HEK293 (cell line): ENCODE data around the gene CAND2.

ENCODE experiments used
- CTCF ChIA-PET: fragments of 350-600 bp; formaldehyde crosslinking; extraction: SDS; loops from one replicate; lab custom pipeline; 2021; ENCODE audit warnings: antibody characterized with exemption; lab: Yijun Ruan, JAX
- POLR2A ChIA-PET: fragments of 300-600 bp; formaldehyde crosslinking; extraction: SDS; loops from one replicate; lab custom pipeline; 2020; ENCODE audit warnings: antibody characterized with exemption, inconsistent platforms; lab: Yijun Ruan, JAX
- H3K27ac ChIP-seq: fragments of 200-500 bp; sonication (Bioruptor generic); 2 replicates; pipeline ENCODE4 v1.5.1; 2014; ENCODE audit warnings: low read depth, low read length, control low read depth, inconsistent platforms; ENCODE audit errors: extremely low read depth
- H3K36me3 ChIP-seq, 2 experiments: fragments of 200-500 bp in 1 of 2; sonication (Bioruptor generic) in 1 of 2; 1 replicate in 1 of 2; 2 replicates in 1 of 2; pipeline ENCODE4 v1.5.1; 2014 to 2017; ENCODE audit warnings: inconsistent platforms in 2 of 2, low read length in 2 of 2; ENCODE audit not compliant: control insufficient read depth in 2 of 2, insufficient read depth in 1 of 2
- H3K4me1 ChIP-seq: fragments of 200-500 bp; sonication (Bioruptor generic); 2 replicates; pipeline ENCODE4 v1.5.1; 2014; ENCODE audit warnings: mild to moderate bottlenecking, low read length, inconsistent platforms; ENCODE audit not compliant: control insufficient read depth, insufficient read depth
- H3K4me3 ChIP-seq: 2 replicates; pipeline ENCODE4 v1.5.1; 2011; ENCODE audit warnings: low read depth, mild to moderate bottlenecking, control low read depth, low read length, moderate library complexity
- H3K9me3 ChIP-seq: fragments of 200-500 bp; sonication (Bioruptor generic); 2 replicates; pipeline ENCODE4 v1.5.1; 2014; ENCODE audit warnings: low read depth, low read length, inconsistent platforms; ENCODE audit not compliant: control insufficient read depth, insufficient read depth
- GLIS2 ChIP-seq: fragments of 450-650 bp; formaldehyde crosslinking; IDR thresholded peaks from 2 replicates; pipeline ENCODE4 v1.5.1; 2016; ENCODE audit warnings: missing biosample characterization, missing genetic modification characterization
- PRDM1 ChIP-seq: fragments of 450-650 bp; formaldehyde crosslinking; IDR thresholded peaks from 2 replicates; pipeline ENCODE4; 2016; ENCODE audit warnings: missing biosample characterization, missing genetic modification characterization
- YY2 ChIP-seq: fragments of 450-650 bp; formaldehyde crosslinking; IDR thresholded peaks from 2 replicates; pipeline ENCODE4 v1.5.1; 2016; ENCODE audit warnings: missing biosample characterization, missing genetic modification characterization
- ZBTB17 ChIP-seq: fragments of 450-650 bp; formaldehyde crosslinking; IDR thresholded peaks from 2 replicates; pipeline ENCODE4 v1.5.1; 2016; ENCODE audit warnings: missing biosample characterization, missing genetic modification characterization
- ZBTB20 ChIP-seq: fragments of 450-650 bp; formaldehyde crosslinking; IDR thresholded peaks from 2 replicates; pipeline ENCODE4 v1.5.1; 2016; ENCODE audit warnings: missing biosample characterization, missing genetic modification characterization
- ZNF155 ChIP-seq: fragments of 450-650 bp; formaldehyde crosslinking; IDR thresholded peaks from 2 replicates; pipeline ENCODE4 v1.5.1; 2016; ENCODE audit warnings: missing biosample characterization, missing genetic modification characterization
- ZNF157 ChIP-seq: fragments of 450-650 bp; formaldehyde crosslinking; IDR thresholded peaks from 2 replicates; pipeline ENCODE4 v1.5.1; 2016; ENCODE audit warnings: missing biosample characterization, missing genetic modification characterization
- ZNF16 ChIP-seq: fragments of 450-650 bp; formaldehyde crosslinking; IDR thresholded peaks from 2 replicates; pipeline ENCODE4 v1.5.1; 2016; ENCODE audit warnings: low read depth, missing biosample characterization, missing genetic modification characterization
- ZNF24 ChIP-seq: fragments of 450-650 bp; formaldehyde crosslinking; IDR thresholded peaks from 2 replicates; pipeline ENCODE4 v1.5.1; 2016; ENCODE audit warnings: missing biosample characterization, missing genetic modification characterization
- ZNF266 ChIP-seq: fragments of 450-650 bp; formaldehyde crosslinking; IDR thresholded peaks from 2 replicates; pipeline ENCODE4 v1.5.1; 2016; ENCODE audit warnings: missing biosample characterization, missing genetic modification characterization, low read depth
- ZNF354C ChIP-seq: fragments of 450-650 bp; formaldehyde crosslinking; IDR thresholded peaks from 2 replicates; pipeline ENCODE4 v1.5.1; 2016; ENCODE audit warnings: missing biosample characterization, missing genetic modification characterization, low read depth, borderline replicate concordance
- ZNF548 ChIP-seq: fragments of 450-650 bp; formaldehyde crosslinking; IDR thresholded peaks from 2 replicates; pipeline ENCODE4 v1.5.1; 2016; ENCODE audit warnings: missing biosample characterization, missing genetic modification characterization
- ZNF629 ChIP-seq: fragments of 450-650 bp; formaldehyde crosslinking; IDR thresholded peaks from 2 replicates; pipeline ENCODE4 v1.5.1; 2017; ENCODE audit warnings: missing biosample characterization, missing genetic modification characterization
- ZSCAN23 ChIP-seq: fragments of 450-650 bp; formaldehyde crosslinking; IDR thresholded peaks from 2 replicates; pipeline ENCODE4 v1.5.1; 2016; ENCODE audit warnings: missing biosample characterization, missing genetic modification characterization
- TF ChIP-seq, protein P1 (sequence below): fragments of 450-650 bp; formaldehyde crosslinking; conservative IDR thresholded peaks from 2 replicates; pipeline ENCODE4 v1.5.1; 2016; ENCODE audit warnings: low read depth, missing biosample characterization, missing genetic modification characterization
- TF ChIP-seq, protein P2 (sequence below): fragments of 450-650 bp; formaldehyde crosslinking; IDR thresholded peaks from 2 replicates; pipeline ENCODE4 v1.5.1; 2016; ENCODE audit warnings: missing biosample characterization, missing genetic modification characterization, low read depth
- TF ChIP-seq, protein P3 (sequence below): fragments of 450-650 bp; formaldehyde crosslinking; IDR thresholded peaks from 2 replicates; pipeline ENCODE4 v1.5.1; 2017; ENCODE audit warnings: missing biosample characterization, missing genetic modification characterization

The CAND2 gene

DNA sequence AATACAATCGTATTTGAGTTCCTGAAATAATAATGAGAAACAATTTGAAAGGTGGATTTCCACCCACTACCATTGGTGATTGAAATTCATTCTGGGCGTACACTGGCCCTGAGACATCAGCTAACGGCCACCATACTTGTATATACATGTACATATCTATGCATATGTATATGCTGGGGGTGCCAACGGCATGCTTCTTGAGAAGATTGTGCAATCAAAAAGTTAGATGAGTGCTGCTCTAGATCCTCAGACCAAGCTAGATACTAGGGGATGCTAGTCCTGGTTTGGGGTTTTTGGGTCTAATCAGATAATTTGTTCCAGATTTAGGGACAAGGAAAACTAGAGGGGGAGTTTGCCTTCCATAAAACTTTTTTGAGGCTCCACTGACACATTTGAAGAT, 40.3 kb upstream of the CAND2 start:
- TF ChIP-seq ZNF354C (tag by site-specific recombination) (no peak), ZNF155 (no peak), ZNF629 (tag by site-specific recombination) (no peak), ZNF548 (tag by site-specific recombination) (no peak), ZNF16 (no peak), ZNF266 (tag by site-specific recombination) (no peak)
- TF ChIP-seq, protein P1, sequence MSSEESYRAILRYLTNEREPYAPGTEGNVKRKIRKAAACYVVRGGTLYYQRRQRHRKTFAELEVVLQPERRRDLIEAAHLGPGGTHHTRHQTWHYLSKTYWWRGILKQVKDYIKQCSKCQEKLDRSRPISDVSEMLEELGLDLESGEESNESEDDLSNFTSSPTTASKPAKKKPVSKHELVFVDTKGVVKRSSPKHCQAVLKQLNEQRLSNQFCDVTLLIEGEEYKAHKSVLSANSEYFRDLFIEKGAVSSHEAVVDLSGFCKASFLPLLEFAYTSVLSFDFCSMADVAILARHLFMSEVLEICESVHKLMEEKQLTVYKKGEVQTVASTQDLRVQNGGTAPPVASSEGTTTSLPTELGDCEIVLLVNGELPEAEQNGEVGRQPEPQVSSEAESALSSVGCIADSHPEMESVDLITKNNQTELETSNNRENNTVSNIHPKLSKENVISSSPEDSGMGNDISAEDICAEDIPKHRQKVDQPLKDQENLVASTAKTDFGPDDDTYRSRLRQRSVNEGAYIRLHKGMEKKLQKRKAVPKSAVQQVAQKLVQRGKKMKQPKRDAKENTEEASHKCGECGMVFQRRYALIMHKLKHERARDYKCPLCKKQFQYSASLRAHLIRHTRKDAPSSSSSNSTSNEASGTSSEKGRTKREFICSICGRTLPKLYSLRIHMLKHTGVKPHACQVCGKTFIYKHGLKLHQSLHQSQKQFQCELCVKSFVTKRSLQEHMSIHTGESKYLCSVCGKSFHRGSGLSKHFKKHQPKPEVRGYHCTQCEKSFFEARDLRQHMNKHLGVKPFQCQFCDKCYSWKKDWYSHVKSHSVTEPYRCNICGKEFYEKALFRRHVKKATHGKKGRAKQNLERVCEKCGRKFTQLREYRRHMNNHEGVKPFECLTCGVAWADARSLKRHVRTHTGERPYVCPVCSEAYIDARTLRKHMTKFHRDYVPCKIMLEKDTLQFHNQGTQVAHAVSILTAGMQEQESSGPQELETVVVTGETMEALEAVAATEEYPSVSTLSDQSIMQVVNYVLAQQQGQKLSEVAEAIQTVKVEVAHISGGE (tag by site-specific recombination) = no peak
- TF ChIP-seq, protein P2, sequence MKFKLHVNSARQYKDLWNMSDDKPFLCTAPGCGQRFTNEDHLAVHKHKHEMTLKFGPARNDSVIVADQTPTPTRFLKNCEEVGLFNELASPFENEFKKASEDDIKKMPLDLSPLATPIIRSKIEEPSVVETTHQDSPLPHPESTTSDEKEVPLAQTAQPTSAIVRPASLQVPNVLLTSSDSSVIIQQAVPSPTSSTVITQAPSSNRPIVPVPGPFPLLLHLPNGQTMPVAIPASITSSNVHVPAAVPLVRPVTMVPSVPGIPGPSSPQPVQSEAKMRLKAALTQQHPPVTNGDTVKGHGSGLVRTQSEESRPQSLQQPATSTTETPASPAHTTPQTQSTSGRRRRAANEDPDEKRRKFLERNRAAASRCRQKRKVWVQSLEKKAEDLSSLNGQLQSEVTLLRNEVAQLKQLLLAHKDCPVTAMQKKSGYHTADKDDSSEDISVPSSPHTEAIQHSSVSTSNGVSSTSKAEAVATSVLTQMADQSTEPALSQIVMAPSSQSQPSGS (tag by site-specific recombination) = no peak
- Histone ChIP-seq H3K4me3 (no peak overlapping the region), H3K27ac (no peak overlapping the region), H3K36me3 (no peaks in the 10 kb centered on the region), H3K4me1 (peaks cover 6% of the 10 kb centered on the region), H3K9me3 (no peaks in the 10 kb centered on the region)
- ChIA-PET CTCF (no interaction called here), POLR2A (interaction anchor here (0.6 kb wide), 1 partner anchor 136 kb away, joined by 3 read pairs; no protein-coding TSS in a partner anchor)

DNA sequence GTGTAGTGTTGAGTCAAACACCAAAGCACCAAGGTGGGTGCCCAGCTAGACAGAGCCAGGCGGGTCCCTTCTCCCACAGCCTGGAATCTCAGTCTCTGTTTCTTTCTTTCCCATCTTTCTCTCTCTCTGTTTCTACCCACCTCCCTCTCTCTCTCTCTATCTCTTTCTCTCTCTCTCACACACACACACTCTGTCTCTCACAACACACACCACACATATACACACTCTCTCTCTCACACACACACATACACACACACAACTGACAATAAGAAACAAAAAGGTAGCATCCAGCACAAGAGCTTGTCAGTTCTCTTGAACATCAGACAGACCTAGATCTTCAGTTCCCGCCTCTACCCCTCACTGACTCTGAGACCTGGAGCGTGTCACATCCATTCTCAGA, 39.8 kb upstream of the CAND2 start:
- ChIA-PET POLR2A (interaction anchor here (0.6 kb wide), 1 partner anchor 136 kb away, joined by 3 read pairs; no protein-coding TSS in a partner anchor), CTCF (interaction anchor here (0.6 kb wide), 1 partner anchor 1715 kb away, joined by 3 read pairs; no protein-coding TSS in a partner anchor)
- H3K9me3 ChIP-seq = no peaks in the 10 kb centered on the region
- H3K4me3 ChIP-seq = no peak overlapping the region
- TF ChIP-seq ZBTB17 (tag by site-specific recombination) (no peak), ZNF157 (no peak), ZBTB20 (tag by site-specific recombination) (no peak), YY2 (tag by site-specific recombination) (no peak), ZNF24 (tag by site-specific recombination) (no peak), ZSCAN23 (tag by site-specific recombination) (no peak), GLIS2 (tag by site-specific recombination) (no peak), PRDM1 (tag by site-specific recombination) (no peak)
- TF ChIP-seq, protein P3, sequence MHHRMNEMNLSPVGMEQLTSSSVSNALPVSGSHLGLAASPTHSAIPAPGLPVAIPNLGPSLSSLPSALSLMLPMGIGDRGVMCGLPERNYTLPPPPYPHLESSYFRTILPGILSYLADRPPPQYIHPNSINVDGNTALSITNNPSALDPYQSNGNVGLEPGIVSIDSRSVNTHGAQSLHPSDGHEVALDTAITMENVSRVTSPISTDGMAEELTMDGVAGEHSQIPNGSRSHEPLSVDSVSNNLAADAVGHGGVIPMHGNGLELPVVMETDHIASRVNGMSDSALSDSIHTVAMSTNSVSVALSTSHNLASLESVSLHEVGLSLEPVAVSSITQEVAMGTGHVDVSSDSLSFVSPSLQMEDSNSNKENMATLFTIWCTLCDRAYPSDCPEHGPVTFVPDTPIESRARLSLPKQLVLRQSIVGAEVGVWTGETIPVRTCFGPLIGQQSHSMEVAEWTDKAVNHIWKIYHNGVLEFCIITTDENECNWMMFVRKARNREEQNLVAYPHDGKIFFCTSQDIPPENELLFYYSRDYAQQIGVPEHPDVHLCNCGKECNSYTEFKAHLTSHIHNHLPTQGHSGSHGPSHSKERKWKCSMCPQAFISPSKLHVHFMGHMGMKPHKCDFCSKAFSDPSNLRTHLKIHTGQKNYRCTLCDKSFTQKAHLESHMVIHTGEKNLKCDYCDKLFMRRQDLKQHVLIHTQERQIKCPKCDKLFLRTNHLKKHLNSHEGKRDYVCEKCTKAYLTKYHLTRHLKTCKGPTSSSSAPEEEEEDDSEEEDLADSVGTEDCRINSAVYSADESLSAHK = no peak
- H3K36me3 ChIP-seq = no peaks in the 10 kb centered on the region
- H3K4me1 ChIP-seq = peaks cover 6% of the 10 kb centered on the region
- no peak overlapping the region for H3K27ac ChIP-seq
